Upper lobe of left lung (tissue), 4 donors: ENCODE results near the gene ZNF473.

ENCODE experiments used
- EP300 ChIP-seq, 4 donors: sonication (generic); formaldehyde crosslinking; IDR thresholded peaks; one replicate each; pipeline ENCODE4 v1.5.1; 2017; ENCODE audit warnings: antibody characterized with exemption in 4 of 4, control low read depth in 2 of 4
- POLR2A ChIP-seq, 4 donors: fragments of 450-650 bp; IDR thresholded peaks; one replicate each; pipeline ENCODE4 v1.5.1; 2016 to 2017; ENCODE audit warnings: antibody characterized with exemption in 4 of 4, mild to moderate bottlenecking in 2 of 4
- POLR2AphosphoS5 ChIP-seq, 2 donors: sonication (generic); formaldehyde crosslinking; IDR thresholded peaks; one replicate each; pipeline ENCODE4 v1.5.1; 2017; ENCODE audit warnings: antibody characterized with exemption in 2 of 2
- TF ChIP-seq, protein P1 (sequence below), 6 experiments: fragments of 450-650 bp in 4 of 6; fragments of 200-600 bp in 2 of 6; sonication (generic) in 2 of 6; IDR thresholded peaks; one replicate each; pipeline ENCODE4 v1.5.1; 2016 to 2019; ENCODE audit warnings: antibody characterized with exemption in 6 of 6

DNA sequence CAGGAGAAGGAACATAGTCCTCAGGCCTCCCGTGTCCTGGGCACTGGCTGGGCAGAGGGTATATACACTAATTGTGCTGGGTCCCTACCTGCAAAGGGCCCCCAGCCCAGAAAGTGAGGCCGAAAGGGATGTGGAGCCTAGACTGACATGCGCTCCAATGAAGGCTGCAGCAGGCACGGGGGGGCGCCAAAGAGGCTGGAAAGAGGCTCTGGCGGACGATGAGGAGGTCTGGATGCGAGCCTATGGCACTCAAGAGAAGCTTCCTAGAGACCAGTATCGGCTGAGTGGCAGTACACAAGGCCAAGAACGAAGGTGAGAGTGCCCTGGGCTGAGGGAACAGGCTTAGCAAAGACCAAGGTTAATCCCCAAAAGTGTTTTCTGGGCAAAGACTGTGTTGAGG, 17.3 kb upstream of the ZNF473 start:
- TF ChIP-seq, protein P1, sequence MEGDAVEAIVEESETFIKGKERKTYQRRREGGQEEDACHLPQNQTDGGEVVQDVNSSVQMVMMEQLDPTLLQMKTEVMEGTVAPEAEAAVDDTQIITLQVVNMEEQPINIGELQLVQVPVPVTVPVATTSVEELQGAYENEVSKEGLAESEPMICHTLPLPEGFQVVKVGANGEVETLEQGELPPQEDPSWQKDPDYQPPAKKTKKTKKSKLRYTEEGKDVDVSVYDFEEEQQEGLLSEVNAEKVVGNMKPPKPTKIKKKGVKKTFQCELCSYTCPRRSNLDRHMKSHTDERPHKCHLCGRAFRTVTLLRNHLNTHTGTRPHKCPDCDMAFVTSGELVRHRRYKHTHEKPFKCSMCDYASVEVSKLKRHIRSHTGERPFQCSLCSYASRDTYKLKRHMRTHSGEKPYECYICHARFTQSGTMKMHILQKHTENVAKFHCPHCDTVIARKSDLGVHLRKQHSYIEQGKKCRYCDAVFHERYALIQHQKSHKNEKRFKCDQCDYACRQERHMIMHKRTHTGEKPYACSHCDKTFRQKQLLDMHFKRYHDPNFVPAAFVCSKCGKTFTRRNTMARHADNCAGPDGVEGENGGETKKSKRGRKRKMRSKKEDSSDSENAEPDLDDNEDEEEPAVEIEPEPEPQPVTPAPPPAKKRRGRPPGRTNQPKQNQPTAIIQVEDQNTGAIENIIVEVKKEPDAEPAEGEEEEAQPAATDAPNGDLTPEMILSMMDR (IDR thresholded peaks at IDR 0.05): no peak
- TF ChIP-seq POLR2A (IDR thresholded peaks at IDR 0.05) (no peak), POLR2AphosphoS5 (IDR thresholded peaks at IDR 0.05) (no peak), EP300 (IDR thresholded peaks at IDR 0.05) (no peak)
